HepG2 (cell line): ENCODE data around the gene CMIP. TPM values are rescaled to one million over a fixed set of nuclear protein-coding genes. Genes with fewer than 3 reads are reported as not detected.

Experiments used
- CREM ChIP-seq, 2 experiments: sonication (generic) in 1 of 2; formaldehyde crosslinking in 1 of 2; IDR thresholded peaks; 2 replicates each; pipeline versions ENCODE4 v1.4.0 to v1.6.1; 2016 to 2020; ENCODE audit warnings: antibody characterized with exemption in 1 of 2, mild to moderate bottlenecking in 1 of 2, missing genetic modification reagents in 1 of 2
- FLYWCH1 ChIP-seq: sonication (generic); formaldehyde crosslinking; IDR thresholded peaks from 2 replicates; pipeline ENCODE4 v1.8.1; 2023; ENCODE audit warnings: mild to moderate bottlenecking, missing genetic modification reagents
- GFI1 ChIP-seq: sonication (generic); formaldehyde crosslinking; IDR thresholded peaks from 2 replicates; pipeline ENCODE4 v1.5.0; 2020; ENCODE audit warnings: missing genetic modification reagents, mild to moderate bottlenecking, borderline replicate concordance
- GLI4 ChIP-seq: sonication (generic); formaldehyde crosslinking; IDR thresholded peaks from 2 replicates; pipeline ENCODE4 v1.5.1; 2020; ENCODE audit warnings: missing genetic modification reagents, mild to moderate bottlenecking, moderate library complexity, borderline replicate concordance
- HNF4A ChIP-seq: sonication (generic); formaldehyde crosslinking; IDR thresholded peaks from 2 replicates; pipeline ENCODE4 v1.4.0; 2020; ENCODE audit warnings: missing genetic modification reagents
- KLF16 ChIP-seq, 2 experiments: sonication (generic) in 1 of 2; formaldehyde crosslinking in 1 of 2; IDR thresholded peaks; 2 replicates each; pipeline versions ENCODE4 v1.6.1 to v1.8.0; 2016 to 2023; ENCODE audit warnings: missing genetic modification reagents in 2 of 2, missing compliant biosample characterization in 1 of 2
- MEF2D ChIP-seq: sonication (generic); formaldehyde crosslinking; IDR thresholded peaks from 2 replicates; pipeline ENCODE4 v1.5.1; 2020; ENCODE audit warnings: mild to moderate bottlenecking, missing genetic modification reagents
- NFIB ChIP-seq: sonication (generic); formaldehyde crosslinking; IDR thresholded peaks from 2 replicates; pipeline ENCODE4 v1.9.0; 2021; ENCODE audit warnings: missing genetic modification reagents, mild to moderate bottlenecking, borderline replicate concordance
- PHF5A ChIP-seq: IDR thresholded peaks from one replicate; pipeline ENCODE4 v1.6.1; 2018; ENCODE audit warnings: low read depth, missing genetic modification reagents; ENCODE audit not compliant: unreplicated experiment
- RBM39 ChIP-seq: fragments of 200-400 bp; formaldehyde crosslinking; IDR thresholded peaks from one replicate; pipeline ENCODE4 v1.6.1; 2018; ENCODE audit warnings: antibody characterized with exemption, mild to moderate bottlenecking, low read depth, low read length; ENCODE audit not compliant: poor library complexity, severe bottlenecking
- SALL2 ChIP-seq: sonication (generic); formaldehyde crosslinking; IDR thresholded peaks from 2 replicates; pipeline ENCODE4 v1.8.1; 2023; ENCODE audit warnings: mild to moderate bottlenecking, missing genetic modification reagents, inconsistent platforms
- SMAD3 ChIP-seq: sonication (generic); formaldehyde crosslinking; IDR thresholded peaks from 2 replicates; pipeline ENCODE4 v1.4.0; 2020; ENCODE audit warnings: missing genetic modification reagents
- ZBTB8A ChIP-seq: sonication (generic); formaldehyde crosslinking; IDR thresholded peaks from 2 replicates; pipeline ENCODE4 v1.4.0; 2020; ENCODE audit warnings: mild to moderate bottlenecking, low read depth, missing genetic modification reagents, borderline replicate concordance
- ZNF124 ChIP-seq: sonication (generic); formaldehyde crosslinking; IDR thresholded peaks from 2 replicates; pipeline ENCODE4 v1.4.0; 2020; ENCODE audit warnings: missing genetic modification reagents
- ZNF281 ChIP-seq: sonication (generic); formaldehyde crosslinking; IDR thresholded peaks from 2 replicates; pipeline ENCODE4 v1.4.0; 2020; ENCODE audit warnings: missing genetic modification reagents, borderline replicate concordance
- ZNF556 ChIP-seq: sonication (generic); formaldehyde crosslinking; IDR thresholded peaks from 2 replicates; pipeline ENCODE4 v1.4.0; 2020; ENCODE audit warnings: mild to moderate bottlenecking, missing genetic modification reagents, borderline replicate concordance
- ZNF660 ChIP-seq: sonication (generic); formaldehyde crosslinking; IDR thresholded peaks from 2 replicates; pipeline ENCODE4 v1.5.1; 2020; ENCODE audit warnings: mild to moderate bottlenecking, low read depth, missing genetic modification reagents, borderline replicate concordance
- ZNF724P ChIP-seq: sonication (generic); formaldehyde crosslinking; IDR thresholded peaks from 2 replicates; pipeline ENCODE4 v1.8.0; 2022; ENCODE audit warnings: missing genetic modification reagents, borderline replicate concordance
- ZNF800 ChIP-seq: sonication (generic); formaldehyde crosslinking; IDR thresholded peaks from 2 replicates; pipeline ENCODE4 v1.4.0; 2020; ENCODE audit warnings: missing genetic modification reagents
- ZNF839 ChIP-seq: sonication (generic); formaldehyde crosslinking; IDR thresholded peaks from 2 replicates; pipeline ENCODE4 v1.4.0; 2020; ENCODE audit warnings: missing genetic modification reagents, mild to moderate bottlenecking, borderline replicate concordance
- ZNF878 ChIP-seq: sonication (generic); formaldehyde crosslinking; IDR thresholded peaks from 2 replicates; pipeline ENCODE4 v1.8.1; 2023; ENCODE audit warnings: mild to moderate bottlenecking, missing genetic modification reagents, moderate library complexity
- polyA plus RNA-seq, 8 experiments: library from polyadenylated mRNA; depleted of rRNA in 3 of 8; stranded (reverse) in 7 of 8; unstranded in 1 of 8; fragments of >200 nt; fragmentation: Illumina TruSeq in 4 of 8; extraction: Trizol in 4 of 8; gene quantifications; 2 replicates each; pipeline versions ENCODE4 v1.2.1 to v1.2.3, GENCODE V29; 2011 to 2016; ENCODE audit warnings: low read depth in 4 of 8, missing spikeins in 1 of 8, mixed read lengths in 1 of 8; ENCODE audit not compliant: insufficient read depth in 1 of 8
- total RNA-seq, 5 experiments: library from RNA; depleted of rRNA; stranded (reverse); fragments of >200 nt; fragmentation: Illumina TruSeq; extraction: Trizol; gene quantifications; 2 replicates each; pipeline ENCODE4 v1.2.3, GENCODE V29; 2016; ENCODE audit warnings: low read depth in 1 of 5

Gene CMIP
- total and polyA plus RNA-seq, 2 of the 13 experiments (the other 11 are each of a cell fraction or from before 2014, with no cell fraction given), result 10.9 to 18.1 TPM

- TF ChIP-seq ZNF281 (CRISPR knock-in tag) (peak; percentile 71; the same call in 1 of the 2 replicates), ZNF800 (no peak), ZNF839 (CRISPR knock-in tag) (no peak), ZNF556 (peak; percentile 12; the same call in 1 of the 2 replicates), NFIB (CRISPR knock-in tag) (no peak), KLF16 (CRISPR knock-in tag; IDR thresholded peaks at IDR 0.05) (peak in 1 of 2 experiments; percentile 68; a peak in 2 of 4 replicates), SALL2 (CRISPR knock-in tag) (no peak), ZNF124 (CRISPR knock-in tag) (no peak; the same call in none of the 2 replicates), ZNF724P (CRISPR knock-in tag) (no peak; the same call in 1 of the 2 replicates), ZBTB8A (CRISPR knock-in tag) (no peak), GLI4 (CRISPR knock-in tag) (no peak), FLYWCH1 (0 out of 2 replicates have a peak, but pooled peaks have one; percentile 37), GFI1 (CRISPR knock-in tag) (peak; percentile 60), PHF5A (CRISPR knock-in tag) (no peak), RBM39 (no peak), HNF4A (peak; percentile 92), ZNF878 (CRISPR knock-in tag) (no peak), ZNF660 (CRISPR knock-in tag) (no peak), MEF2D (peak; percentile 73; the same call in 1 of the 2 replicates), CREM (IDR thresholded peaks at IDR 0.05) (peak; percentile 71), CREM (CRISPR knock-in tag; IDR thresholded peaks at IDR 0.05) (no peak), SMAD3 (CRISPR knock-in tag) (peak; percentile 50; the same call in 1 of the 2 replicates)
Measured at GRCh38 chr16:81548876-81549546, 104.4 kb downstream of the CMIP start (continued).
